Stimulated activated CD8-positive, alpha-beta memory T cell treated with anti-CD3 and anti-CD28 coated beads, Interleukin-7, amount 100 ng/mL, for 1 hour (primary cell): ENCODE measurements around the gene EYS.

Experiments used
- DNase-seq, 2 donors: peaks; one replicate each; pipeline ENCODE4 v3.0.0-alpha.2; 2020; ENCODE audit warnings: low read depth in 2 of 2

EYS gene

DNA sequence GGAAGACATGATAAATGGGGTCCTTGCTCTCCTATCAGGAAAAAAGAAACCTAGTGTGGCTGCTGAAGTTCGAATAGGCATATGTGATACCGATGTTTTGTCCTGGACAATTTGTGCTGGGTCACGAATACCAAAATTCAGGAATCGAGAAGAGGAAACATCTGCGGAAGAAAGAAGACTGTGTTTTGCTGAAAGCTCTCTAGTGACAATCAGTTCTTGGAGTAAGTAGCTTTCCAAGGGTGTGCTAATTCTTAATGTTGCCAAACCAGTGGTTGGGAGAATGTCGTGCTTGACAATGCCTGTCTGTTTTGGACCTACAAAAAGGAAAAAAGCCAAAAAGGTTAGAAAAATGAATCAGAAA lies 1115.4 kb downstream of the EYS start:
- no peak for DNase-seq

GRCh38 chr6:64590965-64591675 lies 1115.9 kb downstream of the EYS start:
- DNase-seq, result no peak

- DNase-seq, result no peak
Observed at GRCh38 chr6:64589961-64590360, 1117.1 kb downstream of the EYS start.

GRCh38 chr6:64580346-64580745 lies 1126.7 kb downstream of the EYS start:
- no peak for DNase-seq

- no peak for DNase-seq
Observed at GRCh38 chr6:64553249-64553786, 1153.7 kb downstream of the EYS start.

GRCh38 chr6:64547594-64548268 lies 1159.3 kb downstream of the EYS start:
- DNase-seq, result no peak

DNA sequence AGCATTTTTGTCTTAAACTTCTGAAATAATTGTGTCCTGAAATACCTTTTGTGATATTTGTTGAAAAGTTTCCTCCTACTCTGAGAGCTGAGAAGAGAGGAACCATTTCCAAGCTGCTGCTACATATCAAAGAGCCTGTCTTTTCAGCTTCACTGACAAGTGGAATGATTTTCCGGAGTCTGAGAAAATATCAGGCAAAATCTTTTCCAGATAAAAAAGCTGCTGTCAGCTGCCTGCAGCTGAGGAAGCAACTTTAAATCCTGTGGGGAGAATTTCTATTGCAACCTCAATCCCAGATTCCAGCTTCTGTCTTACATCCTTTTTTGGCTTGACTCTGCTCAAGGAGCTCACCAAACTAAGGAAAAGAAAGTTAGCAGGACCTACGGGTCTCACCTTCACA lies 1167.1 kb downstream of the EYS start:
- DNase-seq, result no peak

DNA sequence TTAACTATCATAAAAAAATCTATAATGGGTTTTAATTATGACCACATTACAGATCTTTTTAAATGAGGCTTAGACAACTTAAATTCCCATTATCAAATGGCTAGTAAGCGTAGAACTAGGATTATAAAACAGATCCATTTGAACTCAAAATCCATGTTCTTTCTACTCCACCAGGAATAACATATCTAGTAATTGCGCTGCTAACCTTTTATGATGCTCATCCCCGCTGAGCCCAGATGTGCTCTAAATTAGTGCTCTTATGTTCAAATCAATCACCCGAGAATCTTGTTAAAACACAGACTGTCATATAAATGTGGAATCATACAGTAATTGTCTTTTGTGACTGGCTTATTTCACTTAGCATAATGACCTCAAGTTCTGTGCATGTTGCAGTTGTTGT lies 1168.3 kb downstream of the EYS start:
- no peak for DNase-seq

DNA sequence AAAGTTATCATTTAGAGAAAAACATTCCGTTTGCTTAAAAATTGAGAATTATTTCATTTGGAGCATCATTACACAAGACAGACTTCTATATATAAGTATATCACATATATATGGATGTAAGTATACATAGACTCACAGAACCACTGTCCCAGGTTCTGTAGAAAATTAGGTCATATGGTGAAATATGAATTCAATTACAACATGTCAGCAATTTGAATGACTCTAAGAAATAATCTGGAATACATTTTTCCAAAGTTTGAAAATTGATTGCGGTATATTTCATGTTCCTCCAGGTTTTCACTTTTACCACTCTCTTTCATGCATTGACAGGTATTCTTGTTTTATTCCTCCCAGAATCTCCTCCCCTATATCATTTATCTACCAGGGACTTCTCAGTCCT lies 1179.1 kb downstream of the EYS start:
- no peak for DNase-seq

DNA sequence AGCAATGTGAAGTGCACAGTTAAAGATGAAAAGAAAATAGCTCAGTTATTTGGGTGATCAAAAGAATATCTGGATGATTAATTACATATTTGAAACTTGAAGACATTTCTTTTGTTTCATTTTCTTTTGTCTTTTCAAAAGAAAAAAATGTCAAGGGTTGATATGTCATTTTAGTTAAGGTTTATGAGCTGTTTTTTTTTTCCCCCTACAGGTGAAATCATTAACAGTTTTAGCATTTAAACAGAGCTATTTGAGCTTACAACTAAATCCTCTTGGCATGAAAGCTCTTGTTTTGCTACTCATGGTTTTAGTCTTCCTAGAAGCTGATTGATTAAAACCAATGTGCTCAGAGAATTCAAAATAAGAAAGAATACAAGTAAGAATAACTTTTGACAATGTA lies 1184.2 kb downstream of the EYS start:
- no peak for DNase-seq

DNA sequence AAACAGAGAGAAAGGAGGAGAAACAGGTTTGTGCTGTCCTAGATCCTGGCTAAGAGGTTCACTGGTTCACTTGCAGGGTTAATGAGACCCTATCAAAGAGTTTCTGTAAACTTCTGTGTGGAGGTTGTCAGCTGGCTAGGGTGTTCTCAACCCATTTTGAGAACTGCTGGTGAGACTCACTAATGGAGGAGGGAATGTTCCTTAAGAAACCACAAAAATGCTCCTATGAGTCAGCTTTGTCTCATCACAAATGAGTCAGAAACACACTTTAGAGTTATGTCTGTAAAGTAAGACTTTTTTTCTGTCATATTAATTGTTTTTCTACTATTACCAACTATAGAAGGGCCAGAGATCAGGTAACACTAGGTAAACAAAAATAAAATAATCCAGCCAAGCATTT lies 1187.0 kb downstream of the EYS start:
- no peak for DNase-seq

- DNase-seq, result no peak
Observed at GRCh38 chr6:64516393-64516792, 1190.6 kb downstream of the EYS start.

GRCh38 chr6:64507661-64508060 lies 1199.4 kb downstream of the EYS start:
- DNase-seq, result no peak

DNA sequence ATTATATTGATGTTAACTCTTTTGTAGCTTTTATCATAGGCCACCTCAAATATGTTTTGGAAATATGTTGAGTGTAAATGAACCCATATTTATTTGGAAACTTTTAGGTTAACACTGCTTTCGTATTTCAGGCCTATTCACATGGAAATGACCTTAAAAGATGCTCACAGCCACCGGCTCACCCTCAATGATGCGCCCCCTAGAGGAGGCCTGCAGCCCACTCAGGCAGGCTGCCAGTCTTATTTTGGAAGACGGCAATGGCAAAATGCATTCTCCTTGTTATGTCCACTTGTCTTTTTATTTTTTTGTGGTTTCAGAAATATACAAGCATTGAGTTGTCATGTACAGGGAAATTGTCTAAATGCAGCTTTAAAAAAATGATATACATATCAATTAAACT lies 1201.7 kb downstream of the EYS start:
- no peak for DNase-seq

DNA sequence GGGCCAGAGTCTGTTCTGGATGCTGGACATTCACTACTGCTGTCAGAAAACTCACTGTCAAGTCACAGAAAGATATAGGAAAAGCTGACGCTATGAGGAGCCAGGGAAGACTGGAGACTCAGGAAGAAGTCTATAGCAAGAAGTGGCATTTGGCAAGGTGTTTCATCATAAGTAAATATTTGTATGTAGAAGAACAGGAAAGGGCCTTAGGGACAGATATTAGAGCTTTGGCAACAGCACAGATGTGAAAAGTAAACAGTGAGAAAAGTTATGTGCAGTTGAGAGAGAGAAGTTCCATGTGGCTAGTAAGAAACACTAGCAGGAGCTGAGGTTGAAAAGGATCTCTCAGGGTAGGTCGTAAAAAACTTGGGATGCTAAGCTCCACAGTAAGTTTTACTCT lies 1202.5 kb downstream of the EYS start:
- DNase-seq, result no peak

- DNase-seq, result no peak
Observed at GRCh38 chr6:64502801-64503200, 1204.2 kb downstream of the EYS start.

- no peak for DNase-seq
Observed at GRCh38 chr6:64497634-64498033, 1209.4 kb downstream of the EYS start.

GRCh38 chr6:64489763-64490162 lies 1217.3 kb downstream of the EYS start:
- no peak for DNase-seq

GRCh38 chr6:64486578-64487351 lies 1220.3 kb downstream of the EYS start:
- DNase-seq, result no peak

DNA sequence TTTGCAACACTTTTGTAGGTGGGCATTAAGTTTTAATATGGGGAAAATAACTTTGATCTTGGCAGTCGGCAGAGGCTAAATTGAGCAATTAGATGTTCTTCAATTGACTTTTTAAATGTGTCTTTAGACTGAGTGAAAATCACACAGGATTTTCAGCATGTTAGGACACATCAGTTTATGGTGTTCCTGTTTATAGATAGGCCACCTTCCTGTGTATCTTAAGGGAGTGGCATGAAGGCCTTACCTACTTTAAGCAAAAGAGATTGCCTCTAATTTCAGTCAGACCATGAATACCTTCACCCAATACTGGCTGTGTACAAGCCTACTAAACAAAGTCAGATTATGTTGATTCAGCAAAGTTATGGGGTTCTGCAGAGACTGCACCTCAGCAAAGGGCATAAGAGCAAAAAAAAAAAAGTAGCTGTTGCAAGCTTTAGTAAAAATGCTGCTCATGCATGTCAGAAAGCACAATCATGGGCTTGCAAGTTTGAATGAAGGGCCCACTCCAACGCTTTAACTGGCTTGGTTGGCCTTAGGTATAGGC lies 1223.0 kb downstream of the EYS start:
- DNase-seq, result no peak

DNA sequence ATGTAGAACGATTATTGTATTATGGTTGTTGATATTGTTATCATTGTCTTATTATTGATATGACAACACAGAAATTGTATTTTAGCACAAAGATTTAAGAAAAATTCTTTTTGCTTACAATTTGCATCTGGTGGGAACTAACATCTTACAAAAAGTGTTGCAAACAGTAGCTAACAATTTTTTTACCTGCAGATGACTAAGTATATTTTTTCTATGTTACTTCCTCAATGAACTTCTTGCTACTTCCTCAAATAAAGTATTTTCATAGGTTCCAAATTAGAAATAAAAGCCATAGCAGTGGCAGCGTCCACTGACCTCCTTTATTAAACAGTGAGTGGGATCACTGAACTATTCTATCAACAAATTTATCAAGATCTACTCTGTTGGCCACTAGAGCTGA lies 1224.4 kb downstream of the EYS start:
- no peak for DNase-seq

DNA sequence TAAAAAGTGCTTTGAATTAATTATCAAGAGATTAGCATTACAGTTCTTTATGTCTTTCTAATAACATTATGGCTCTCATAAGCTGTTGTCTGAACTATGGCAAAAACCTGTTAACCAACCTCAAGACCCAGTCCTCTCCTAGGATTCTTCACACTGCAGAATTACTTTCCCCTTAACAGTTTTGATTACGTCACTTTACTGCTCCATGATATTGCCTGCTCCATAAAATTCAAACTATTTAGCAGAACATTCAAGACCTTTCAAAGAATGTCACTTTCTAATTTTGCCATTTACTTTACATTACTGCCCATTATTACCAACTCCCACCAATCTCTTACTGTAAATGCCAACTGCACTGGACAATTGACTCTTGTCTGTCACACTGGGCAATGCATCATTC lies 1227.9 kb downstream of the EYS start:
- no peak for DNase-seq
